IPS DF 4.7 (cell line): Measurements from ENCODE around the gene SH3YL1.

Experiments
- DNase-seq: peaks from one replicate; pipeline ENCODE4 v3.0.0-alpha.2; 2013; ENCODE audit warnings: low spot score; ENCODE audit errors: extremely low read depth

SH3YL1 gene

DNA sequence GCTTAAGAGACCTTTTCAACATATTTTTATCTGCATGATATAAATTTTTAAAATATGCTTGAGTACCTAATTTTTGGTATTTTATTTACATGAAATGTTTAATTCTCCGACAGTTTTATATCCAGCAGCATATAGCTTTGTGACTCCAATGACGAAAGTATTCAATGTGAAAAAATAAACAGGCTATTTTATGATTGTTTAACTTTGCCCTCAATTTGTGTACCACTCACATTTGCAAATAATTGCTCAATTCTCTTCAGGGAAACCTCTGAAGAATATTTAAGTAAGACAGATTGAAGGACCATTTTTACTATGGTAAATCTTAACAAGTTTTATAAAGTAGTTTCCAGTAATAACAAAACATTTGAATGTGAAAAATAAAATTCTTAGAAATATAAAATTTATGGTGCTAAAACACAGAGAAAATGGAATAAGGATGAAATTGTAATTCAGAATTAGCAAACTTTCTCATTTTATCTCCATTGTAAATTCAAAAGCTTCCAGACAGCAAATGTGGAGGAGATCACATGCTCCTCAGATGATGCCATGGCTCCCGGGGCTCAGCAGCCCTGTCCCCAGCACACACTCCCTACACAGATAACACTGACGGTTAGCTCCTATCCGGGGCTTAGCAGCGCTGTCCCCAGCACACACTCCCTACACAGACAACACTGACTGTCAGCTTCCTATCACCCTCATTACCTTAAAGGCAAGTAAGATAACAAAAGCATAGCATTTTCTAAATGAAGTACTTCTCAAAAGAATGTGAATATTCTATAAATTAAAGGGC lies 39.7 kb downstream of the SH3YL1 start:
- DNase-seq: no peak

DNA sequence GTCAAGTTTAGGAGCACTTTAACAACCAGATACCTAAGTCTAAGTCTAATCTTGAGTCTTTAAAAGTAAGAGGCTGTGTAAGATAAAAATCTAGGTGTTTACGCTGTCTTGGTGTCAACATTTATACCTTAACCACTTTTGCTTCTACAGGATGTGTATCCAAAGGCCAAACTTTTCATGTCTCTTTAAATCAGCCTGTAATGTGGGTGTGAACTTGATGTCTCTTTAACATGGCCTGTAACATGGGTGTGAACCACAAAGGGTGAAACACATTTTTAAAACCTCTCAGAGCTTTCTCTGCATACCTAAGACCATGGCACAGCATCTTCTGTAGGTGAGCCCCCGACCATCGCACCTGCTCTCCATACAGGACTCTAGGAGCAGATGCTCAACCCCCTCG lies 40.4 kb downstream of the SH3YL1 start:
- no peak for DNase-seq

DNA sequence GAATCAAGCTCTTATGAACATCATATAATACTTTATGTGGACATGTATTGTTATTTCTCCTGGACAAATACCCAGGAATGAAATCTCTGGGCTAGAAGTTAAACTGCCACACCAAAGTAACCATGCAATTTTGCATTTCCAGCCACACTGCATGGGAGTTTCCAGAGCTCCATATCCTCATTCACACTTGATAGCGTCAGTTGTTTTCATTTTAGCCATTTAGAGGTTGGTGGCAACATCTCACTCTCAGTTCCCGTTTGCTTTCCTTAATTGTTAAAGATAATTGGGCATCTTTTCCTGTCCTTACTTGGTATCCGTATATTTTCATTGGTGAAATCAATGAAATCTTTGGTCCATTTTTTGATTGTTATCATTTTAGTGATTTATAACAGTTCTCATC lies 47.8 kb downstream of the SH3YL1 start:
- DNase-seq: no peak

DNA sequence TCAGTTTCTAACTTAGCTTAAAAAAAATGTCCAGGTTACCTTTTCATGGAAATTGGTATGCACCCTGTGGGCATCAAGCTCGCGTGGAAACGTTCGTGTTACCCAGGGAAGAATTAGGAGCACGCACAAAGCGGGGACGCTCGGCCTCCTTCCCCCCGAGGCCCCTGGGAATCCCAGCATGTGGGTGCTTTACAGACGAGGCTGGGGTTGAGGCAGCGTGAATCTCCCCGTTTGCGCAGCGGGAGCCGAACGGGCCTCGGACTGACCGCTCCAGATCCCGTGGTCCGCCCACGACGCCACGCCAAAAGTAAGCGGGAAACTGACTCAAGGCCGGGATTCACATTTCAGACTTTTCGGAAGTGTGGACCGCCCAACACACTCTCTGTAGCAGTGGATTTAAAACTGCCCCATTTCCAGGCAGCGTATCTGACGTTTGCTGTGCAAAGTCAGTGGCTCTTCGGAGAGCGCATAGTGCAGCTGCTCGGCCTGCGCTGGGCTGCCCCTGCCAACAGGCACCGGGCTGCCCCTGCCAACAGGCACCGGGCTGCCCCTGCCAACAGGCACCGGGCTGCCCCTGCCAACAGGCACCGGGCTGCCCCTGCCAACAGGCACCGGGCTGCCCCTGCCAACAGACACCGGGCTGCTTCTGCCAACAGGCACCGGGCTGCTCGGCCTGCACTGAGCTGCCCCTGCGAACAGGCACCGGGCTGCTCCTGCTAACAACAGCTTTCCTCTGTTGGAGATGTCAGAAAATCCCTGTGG lies 49.7 kb downstream of the SH3YL1 start:
- DNase-seq: no peak

DNA sequence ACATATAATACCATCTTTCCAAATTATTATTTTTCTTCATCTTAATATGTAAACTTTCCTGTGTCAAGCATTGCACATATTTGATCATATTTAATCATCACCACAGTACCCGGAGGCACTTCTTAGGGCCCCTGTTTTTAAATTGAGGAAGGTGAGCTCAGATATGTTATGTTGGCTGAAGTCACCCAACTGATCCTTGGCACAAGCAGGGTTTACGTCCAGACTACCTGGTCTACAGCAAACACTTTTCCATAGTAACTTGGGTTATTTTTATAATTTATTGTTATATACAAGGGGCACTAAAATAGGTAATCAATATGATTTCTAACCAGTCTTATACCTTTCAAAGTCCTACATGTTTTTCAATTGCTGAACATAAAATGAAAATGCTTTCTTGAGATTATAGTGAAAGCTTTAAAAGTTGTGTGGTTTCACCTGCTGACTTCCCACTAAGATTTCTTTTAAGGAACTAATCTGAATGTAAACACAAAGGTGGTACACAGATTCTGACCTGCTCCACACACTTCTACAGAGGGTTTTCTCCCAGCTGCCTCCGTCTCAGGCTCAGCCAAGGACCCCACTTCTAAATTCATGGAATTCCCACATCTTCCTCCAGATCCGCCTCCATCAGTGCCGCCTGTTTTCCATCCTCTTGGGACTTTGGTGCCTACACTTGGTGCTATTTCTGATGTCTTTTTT lies 52.2 kb downstream of the SH3YL1 start:
- DNase-seq: no peak

DNA sequence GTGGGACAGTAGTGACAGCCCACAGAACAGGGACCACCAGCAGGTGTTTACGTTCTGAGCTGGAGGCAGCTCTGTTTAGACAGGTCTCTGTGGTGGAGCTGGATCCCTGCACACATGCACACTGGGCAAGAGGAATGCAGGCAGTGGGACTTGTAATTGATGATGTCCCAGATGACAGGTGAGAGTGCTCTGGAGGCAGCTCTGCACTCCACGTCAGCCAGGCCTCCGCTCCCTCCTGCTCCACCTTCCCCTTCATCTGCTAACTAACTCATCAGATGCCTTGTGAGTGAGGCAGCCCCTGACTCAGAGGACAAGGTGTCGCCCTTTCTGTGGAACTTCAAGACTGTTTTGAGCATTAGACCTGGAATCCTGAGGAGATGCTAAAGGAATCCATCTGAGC lies 53.2 kb downstream of the SH3YL1 start:
- no peak for DNase-seq

DNA sequence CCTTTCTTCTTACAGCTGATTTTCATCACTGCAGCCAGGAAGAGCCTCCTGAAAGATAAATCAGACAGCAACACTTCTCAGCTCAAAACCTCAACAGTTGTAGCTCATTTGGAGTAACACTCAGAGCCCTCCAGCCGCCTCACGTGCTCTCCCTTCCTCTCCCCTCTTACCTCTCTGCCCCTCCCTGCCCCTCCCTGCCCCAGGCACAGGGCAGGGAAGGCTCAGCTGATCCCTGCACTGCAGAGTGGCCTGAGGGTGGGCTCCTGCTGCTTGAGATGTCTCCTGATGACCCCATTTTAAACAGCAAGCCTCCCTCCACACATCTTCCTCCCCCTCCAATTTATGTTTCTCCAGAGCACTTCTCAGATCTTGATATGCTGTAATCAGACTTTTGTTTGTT lies 54.4 kb downstream of the SH3YL1 start:
- no peak for DNase-seq

DNA sequence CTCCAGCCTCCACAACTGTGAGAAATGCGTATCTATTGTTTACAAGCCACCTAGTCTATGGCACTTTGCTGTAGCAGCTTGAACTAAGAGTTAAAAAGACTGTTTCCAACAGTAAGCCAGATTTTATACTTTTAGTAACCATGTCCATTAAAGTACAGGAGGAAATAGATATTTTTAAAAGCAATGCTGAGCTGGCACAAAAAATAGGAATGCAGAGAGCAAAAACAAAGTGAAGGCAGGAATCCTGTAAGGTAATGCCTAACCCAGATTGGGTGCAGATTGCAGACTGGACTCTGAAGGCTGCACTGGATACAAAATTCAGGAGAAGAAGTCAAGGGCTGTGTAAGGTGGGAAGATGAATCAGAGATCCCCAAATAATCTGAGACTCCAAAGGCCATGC lies 55.5 kb downstream of the SH3YL1 start:
- no peak for DNase-seq

DNA sequence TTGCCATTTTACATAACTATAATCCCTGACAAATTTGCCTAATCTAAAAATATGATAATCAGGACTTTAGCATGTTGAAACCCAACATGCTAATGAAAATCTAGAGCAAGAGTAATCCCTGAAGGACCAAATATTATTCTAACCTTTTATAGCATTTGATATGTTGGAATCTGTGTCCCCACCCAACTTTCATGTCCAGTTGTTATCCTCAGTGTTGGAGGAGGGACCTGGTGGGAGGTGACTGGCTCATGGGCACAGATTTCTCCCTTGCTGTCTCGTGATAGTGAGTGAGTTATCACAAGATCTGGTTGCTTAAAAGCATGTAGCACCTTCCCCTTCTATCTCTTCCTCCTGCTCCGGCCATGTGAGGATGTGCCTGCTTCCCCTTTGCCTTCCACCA lies 59.8 kb downstream of the SH3YL1 start:
- no peak for DNase-seq

DNA sequence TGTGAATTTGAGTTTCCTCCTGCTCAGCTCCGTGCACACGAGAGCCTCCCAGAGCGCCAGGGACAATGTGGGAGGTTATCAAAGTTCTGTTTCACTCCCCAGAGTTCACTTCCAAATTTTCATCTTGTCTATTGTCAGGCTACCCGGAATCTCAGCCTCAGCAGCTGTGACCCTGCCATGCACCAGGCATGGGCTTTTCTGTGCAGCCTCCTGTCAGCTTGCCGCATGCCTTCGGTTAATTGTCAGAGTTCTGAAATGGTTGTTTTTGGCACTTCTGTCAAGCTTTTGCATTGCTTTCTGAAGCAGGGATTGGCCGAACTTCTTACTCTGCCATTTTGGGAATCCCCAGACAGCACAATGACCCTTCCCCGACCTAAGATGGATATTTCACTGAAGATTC lies 60.4 kb downstream of the SH3YL1 start:
- DNase-seq: no peak

DNA sequence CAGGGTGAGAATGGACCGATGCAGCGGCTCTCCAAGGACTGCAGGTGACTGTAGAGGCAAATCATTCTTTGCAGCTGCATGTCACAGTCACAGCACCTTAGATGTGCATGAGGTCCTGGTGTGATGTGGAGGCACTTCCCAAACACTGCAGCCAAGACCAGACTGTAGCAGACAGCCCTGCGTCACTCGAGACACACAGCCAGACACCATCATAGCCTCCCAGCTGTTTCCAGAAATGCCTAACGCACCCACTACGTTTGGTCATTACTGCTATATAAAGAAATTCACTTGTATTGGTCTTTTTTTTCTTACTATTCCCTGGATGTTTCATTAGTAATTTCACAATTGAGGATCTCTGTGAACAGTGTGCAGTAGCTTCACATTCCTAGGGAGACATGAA lies 60.9 kb downstream of the SH3YL1 start:
- DNase-seq: no peak

DNA sequence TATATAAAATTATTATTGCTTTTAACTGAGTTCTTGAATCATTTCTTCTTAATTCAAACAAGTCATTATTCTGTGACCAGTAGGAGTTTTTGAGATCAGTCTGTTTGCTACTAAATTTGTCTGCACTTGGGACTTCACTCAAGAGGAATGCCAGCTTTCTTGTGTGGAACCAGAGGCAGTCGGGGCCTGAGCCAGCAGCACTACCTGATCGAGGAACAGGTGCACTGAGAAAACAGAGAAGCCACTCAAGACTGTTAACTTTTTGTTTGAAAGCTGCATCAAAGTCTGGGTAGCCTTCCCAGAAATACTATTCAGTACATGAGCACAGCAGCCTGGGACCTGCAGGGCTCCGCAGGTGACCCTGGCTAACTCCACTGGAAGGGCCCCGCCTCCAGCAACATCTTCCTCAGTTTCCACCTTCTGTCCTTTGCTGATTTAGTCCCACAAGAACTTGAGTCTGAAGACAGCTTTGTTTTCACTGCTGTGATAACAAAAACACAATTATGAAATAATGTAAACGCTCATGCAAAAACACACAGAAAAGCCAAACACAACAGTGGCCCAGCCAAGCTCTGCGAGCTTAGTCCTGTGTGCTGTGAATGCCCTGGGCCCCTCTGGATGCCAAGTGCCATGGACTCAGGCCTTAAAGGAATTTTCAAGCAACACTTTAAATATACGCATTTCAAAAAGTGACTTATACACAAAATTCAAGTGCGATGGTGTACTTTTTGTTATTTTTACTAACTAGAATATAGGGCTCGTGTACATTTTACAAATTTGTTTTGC lies 62.0 kb downstream of the SH3YL1 start:
- no peak for DNase-seq

DNA sequence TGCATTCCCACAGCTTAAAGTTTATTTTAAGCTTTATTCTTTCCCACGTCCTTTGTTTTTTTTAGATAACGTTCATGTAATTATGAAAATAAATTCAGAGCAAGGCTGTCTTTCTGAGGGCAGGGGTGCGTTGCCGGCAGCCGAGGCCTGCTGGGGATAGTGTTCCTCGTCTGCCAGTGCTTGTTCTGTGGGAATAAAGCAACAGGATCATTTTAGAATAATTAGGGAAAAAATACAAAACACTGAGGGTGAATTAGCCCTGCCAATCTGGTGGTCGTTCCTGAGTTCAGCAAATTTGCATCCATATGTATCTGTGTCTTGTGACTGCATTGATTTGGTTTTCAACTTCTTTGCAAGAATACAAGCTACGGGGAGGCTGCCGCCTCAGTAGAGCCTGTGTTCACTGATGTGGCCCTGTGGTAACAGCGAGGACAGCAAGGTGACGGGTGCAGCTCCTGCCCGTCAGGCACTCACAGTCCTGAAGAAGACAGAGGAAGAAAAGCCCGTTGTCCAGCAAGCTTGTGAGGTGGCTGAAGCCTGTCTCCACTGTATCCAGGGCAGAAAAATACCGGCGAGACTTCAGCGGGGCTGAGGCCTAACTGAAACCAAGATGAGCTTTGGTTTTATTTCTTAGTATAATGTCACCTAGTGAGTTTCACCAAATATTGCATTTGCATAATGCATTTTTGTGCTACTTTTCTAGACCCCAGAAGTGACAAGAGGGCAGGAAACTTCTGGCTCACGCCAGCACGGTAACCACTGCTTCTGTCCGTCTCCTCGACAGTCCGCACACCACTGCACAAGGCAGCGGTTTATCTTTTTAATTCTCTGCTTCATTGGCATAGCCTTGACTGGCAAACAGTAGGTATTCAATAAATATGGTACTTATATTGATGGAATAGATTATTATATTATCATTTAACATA lies 64.5 kb downstream of the SH3YL1 start:
- no peak for DNase-seq

DNA sequence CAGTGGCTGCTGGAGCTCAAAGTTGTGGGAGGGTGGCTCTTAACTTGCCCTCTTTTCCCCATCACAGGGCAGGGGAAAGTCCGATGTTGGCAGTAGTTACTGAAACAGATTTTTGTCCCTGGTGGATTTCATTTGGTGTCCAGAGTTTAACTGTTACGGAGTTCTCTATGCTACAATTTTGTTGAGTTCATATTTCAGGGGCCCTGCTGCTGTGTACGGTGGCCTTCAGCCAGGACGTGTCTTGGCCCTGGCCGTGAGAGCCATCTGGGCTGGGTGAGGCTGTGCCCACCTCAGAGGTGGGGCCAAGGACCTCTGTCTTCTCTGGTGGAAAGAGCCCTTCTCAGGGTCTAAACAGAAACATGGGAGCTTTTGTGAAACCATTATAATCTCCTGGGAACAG lies 67.4 kb downstream of the SH3YL1 start:
- no peak for DNase-seq

DNA sequence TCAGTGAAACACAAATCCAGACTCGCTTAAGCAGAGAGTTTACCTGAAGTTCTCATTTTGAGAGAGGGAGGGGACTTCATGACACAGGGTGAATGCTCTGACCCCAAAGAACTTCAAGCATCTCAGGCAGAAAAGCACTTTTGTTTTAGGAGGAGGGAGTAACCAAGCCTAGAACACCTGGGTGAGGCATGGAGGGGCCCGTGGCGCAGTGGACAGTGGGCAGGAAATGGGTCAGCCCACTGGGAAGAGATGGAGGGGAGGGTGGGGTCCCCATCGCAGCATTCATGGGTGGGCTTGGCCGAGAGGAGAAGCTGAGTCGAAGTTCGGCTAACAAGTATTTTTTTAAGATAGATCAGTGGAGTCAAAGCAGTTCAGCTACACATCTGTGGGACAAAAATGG lies 67.9 kb downstream of the SH3YL1 start:
- no peak for DNase-seq

DNA sequence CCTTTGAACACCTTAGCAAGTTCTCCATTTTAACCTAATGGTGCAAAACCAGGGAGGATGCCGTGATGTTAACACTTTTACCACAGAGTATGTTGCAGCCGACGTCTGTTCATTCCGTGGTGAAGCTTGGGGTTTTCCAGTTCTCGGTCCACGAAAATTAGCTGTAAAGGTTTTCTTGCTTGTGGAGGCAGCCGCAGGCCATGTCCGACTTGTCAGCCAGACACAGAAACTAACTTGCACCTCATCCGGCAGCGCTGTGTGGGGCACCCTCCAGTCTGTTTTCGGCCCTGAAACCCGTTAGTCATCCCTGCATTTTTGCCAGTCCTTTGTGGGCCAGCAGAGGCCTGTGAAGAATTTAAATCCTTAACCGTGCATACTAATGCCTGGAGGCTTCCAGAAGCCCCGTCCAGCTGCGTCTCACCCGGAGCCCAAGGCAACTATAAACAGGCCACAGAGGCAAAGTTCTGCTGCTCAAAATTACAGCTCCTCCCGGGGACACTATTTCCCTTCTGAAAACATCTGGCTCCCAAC lies 70.6 kb downstream of the SH3YL1 start:
- DNase-seq: no peak

DNA sequence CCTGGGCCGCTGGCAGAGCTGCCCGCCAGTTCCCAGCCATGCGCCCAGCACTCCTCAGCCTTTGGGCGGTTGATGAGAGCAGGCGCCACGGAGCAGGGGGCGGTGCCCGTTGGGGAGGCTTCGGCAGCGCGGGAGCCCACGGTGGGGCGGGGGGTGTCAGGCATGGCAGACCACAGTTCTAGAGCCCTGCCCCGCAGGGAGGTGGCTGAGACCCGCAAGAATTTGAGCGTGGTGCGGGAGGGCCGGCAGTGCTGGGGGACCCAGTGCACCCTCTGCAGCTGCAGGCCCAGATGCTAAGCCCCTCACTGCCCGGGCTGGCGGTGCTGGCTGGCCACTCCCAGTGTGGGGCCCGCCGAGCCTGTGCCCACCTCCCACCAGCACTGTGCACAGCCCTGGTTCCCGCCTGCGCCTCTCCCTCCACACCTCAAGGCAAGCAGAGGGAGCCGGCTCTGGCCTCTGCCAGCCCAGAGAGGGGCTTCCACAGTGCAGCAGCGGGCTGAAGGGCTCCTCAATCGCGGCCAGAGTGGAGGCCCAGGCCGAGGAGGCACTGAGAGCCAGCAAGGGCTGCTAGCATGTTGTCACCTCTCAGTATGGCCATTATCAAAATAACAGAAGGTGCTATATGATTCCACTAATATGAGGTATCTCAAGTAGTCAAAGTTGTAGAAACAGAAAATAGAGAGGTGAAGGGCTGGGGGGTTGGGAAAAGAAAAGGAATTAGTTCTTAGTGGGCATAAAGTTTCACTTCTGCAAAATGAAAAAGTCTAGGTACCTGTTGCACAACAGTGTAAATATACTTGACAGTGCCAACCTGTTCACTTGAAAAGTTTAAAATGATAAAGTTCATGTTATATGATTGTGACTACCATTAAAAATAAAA lies 72.3 kb downstream of the SH3YL1 start:
- no peak for DNase-seq

DNA sequence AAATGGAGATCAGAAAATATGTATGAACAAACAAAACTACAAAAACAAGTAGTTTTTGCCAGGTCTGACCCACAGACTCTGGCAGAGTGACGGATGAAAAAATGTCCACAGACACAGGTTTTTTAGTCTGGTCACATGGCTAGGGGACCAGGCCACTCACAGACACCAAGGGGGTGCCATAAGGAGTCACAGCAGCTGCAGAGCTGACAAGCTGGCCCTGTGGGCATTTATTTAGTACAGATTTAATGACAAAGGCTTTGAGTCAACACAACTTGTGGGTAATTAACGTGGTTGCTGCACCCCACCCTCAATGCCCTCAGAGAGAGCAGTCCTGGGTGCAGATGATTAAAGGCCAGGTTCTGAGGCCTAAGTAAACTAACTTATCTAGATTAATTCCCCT lies 76.0 kb downstream of the SH3YL1 start:
- no peak for DNase-seq

DNA sequence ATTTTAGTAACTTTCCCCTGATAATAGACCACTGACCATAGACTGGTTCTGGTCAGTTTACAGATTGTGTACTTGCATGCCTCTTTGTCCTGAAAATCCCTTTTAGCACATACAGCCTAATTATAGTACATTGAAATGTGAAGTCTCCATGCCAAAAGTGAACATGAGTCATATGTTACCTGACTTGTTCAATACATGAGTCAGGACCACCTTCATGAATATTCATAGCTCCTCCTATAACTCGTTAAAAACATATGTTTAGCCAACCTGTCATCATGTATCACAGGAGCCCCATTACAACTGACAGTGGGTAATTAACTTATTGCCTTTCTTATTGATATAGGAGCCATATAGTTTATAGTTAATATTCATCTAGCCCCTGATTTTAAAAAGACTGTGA lies 78.6 kb downstream of the SH3YL1 start:
- no peak for DNase-seq
